NCI-H460 (cell line): ENCODE results near the gene STIM1. TPM values are rescaled to one million over a fixed set of nuclear protein-coding genes. Genes with fewer than 3 reads are reported as not detected.
"Not testable (repeated sequence)": the region's sequence is repeated elsewhere in the genome, so short reads cannot be mapped to it uniquely, and the experiment has no call there.

Source experiments
- DNase-seq: peaks from one replicate; pipeline ENCODE4 v3.0.0-alpha.2; 2016; ENCODE audit warnings: low read depth; ENCODE audit errors: extremely low read depth
- total RNA-seq: library from RNA; depleted of rRNA; stranded (reverse); fragments of >200 nt; shearing (Covaris generic); gene quantifications from 2 replicates; pipeline ENCODE4 v1.2.3, GENCODE V29; 2014

STIM1 gene
- total RNA-seq, 1 experiment from 2014 or later, result 11.4 TPM

- DNase-seq, result no peak
Observed at GRCh38 chr11:3853545-3853842, 2.0 kb upstream of the STIM1 start.

DNA sequence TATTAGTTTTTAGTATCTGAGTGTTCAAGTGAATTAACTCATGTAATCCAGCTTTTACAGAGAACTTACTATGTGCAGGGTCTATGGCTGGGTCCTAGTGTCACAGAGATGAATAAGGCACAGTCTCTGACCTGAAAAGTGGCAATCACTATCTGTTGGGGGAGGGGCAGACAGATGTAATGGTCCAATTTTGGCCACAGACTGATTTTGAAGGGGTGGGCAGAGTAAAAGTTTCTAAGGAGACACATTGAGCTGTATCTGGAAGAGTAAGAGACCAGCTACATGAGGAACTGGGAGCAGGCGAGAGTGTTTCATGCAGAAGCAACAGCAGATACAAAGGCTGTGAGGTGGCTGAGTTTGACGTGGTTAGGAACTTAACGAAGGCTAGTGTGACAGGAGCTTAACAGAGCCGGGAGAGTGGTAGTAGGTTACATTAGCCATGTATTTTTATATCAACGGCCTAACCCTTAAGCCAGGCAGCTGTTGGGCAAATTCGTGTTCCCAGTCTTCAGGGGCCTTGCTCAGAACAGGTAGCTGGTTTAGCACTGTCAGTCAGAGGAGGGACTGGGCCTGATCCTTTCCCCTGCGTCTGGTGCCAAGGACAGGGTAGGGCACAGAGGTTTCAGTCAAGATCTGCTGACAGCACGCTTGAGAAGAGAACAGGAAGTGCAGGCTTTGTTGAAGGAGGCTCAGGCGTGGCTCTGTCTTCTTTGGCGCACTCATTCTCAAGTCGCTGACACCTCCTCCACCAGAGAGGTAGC, 1.4 kb upstream of the STIM1 start:
- no peak for DNase-seq

DNA sequence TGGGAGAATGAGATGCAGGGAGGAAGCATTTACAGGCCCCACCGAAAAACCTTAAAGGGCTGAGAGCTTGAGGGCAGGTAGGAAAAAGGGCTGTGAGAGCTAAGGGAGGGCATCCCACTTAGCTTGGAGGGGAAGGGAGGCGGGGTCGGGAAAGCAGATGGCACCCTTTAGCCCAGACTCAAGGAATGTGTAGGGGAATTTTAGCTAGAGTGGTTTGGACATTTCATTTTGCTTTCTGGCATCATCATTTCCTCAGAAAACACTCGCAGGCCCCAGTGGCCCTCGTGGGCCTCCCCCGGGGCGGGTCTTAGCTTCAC, 846 bp upstream of the STIM1 start:
- no peak for DNase-seq

- no peak for DNase-seq
Observed at GRCh38 chr11:3855808-3856491, 486 bp downstream of the STIM1 start.

GRCh38 chr11:3856856-3857553, 1.5 kb downstream of the STIM1 start:
- DNase-seq, result no peak

GRCh38 chr11:3857628-3858027, 2.2 kb downstream of the STIM1 start:
- DNase-seq, result no peak

- no peak for DNase-seq
Observed at GRCh38 chr11:3859373-3859881, 4.0 kb downstream of the STIM1 start.

DNA sequence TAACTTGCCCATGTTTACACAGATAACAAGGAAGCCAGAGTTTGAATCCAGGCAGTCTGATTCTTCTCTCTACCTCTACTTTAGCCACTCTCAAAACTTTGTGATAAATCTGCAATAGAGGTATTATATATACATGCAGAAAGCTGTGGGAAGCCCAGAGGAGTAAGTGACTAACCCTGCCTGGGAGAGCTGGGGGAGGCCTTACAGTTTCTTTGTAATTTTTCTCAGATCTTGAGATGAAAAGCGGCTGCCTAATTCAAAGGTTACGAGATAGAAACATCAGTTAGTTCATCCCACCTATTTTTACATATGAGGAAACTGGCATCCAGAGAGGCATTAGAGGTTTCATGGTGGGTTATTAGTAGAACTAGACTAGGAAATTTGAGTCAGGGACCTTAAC, 4.9 kb downstream of the STIM1 start:
- no peak for DNase-seq

- not testable (repeated sequence) for DNase-seq
Observed at GRCh38 chr11:3860898-3861393, 5.5 kb downstream of the STIM1 start.

DNA sequence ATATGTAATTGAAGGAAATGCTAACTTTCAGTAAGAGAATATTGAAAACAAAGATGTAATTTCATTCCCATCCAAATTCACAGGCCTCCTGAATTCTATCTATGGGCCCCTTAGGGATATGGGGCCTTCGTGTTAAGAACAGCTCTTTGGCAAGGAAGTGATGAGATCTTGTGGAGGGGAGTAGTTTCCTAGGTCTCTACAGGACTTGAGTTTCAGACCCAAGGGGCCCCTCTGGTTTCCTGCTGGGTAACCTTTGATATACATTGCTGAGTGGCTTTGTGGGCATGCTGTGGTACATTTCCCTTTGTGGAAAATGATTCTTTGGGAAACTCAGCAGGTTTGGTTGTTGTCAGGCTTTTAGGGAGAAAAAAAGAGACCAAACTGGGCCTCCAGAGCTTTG, 6.2 kb downstream of the STIM1 start:
- DNase-seq, result no peak

- no peak for DNase-seq
Observed at GRCh38 chr11:3865388-3866193, 10.1 kb downstream of the STIM1 start.

DNA sequence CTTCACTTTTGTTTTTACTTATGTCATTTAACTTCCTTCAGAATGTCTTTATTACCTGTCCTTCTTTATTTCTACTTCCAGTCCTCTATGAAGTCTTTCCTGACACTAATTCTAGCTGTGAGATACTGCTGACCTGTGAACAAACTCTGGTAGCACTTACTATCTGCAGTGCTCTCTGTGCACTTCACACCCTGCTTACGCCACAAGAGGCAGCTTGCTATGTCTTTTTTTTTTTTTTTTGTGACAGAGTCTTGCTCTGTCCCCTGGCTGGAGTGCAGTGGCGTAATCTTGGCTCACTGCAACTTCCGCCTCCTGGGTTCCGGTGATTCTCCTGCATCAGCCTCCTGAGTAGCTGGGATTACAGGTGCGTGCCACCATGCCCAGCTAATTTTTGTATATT, 10.7 kb downstream of the STIM1 start:
- no peak for DNase-seq

DNA sequence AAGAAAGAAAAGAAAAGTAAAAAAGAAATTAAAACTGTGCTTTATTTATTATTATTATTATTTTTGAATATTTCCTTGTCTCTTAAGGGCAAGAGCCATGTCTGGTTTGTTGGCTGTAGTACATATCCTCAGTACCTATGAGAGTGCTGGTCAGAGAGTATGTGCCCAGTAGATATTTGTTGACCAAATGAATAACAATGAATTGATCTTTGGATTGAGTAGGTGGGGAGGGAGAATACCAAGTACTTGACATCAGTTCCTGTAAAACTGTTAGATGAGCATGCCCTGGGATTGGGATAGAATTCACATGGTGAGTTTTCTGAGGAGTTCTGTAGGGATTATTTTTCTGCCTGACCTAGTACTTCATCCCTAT, 11.4 kb downstream of the STIM1 start:
- DNase-seq, result no peak

GRCh38 chr11:3867209-3868091, 12.0 kb downstream of the STIM1 start:
- DNase-seq, result no peak

DNA sequence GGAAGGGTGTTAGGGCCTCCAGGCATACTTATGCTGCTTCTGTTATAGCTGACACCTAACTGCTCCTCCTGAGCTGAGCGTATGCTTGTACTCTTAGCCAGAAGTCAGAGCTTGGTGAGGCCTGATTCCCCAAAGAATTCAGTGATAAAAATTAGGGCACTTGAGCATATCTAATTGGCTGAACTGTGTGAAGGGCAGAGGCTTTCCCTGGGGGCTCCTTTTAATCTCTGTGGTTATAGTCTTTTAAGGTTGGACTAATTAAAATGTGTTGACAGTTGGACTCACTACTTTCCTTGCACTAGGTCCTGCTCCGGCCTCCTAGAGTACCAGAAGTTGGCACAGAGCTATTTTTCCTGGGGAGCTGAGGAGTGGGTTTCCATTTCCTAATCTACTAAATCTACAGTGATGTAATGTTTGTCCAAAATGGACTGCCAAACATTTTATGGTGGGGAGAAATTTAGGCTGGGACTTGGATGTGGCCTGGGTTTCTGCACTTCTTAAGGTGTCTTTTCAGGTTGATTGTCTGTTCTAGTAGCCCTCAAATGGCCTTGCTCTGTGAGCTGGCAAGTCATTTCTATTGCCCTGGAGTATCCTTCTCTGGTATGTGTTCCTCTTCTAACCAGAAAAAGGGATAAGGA, 18.4 kb downstream of the STIM1 start:
- no peak for DNase-seq

DNA sequence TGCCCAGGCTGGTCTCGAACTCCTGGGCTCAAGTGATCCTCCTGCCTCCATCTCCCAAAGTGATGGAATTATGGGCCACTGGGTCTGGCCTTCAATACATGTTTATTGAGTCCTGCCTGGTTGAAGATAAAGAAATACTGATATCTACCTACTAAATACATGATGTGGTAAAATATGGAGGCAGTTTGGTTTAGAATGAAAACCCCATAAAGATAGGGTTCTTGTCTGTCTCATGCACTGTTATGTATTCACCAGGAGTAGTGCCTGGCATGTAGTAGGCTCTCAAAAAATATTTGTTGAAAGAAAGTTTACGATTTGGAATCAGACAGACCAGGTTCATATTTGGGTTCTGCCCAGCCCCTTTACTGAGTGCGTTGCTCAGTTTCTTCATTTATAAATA, 21.1 kb downstream of the STIM1 start:
- no peak for DNase-seq

DNA sequence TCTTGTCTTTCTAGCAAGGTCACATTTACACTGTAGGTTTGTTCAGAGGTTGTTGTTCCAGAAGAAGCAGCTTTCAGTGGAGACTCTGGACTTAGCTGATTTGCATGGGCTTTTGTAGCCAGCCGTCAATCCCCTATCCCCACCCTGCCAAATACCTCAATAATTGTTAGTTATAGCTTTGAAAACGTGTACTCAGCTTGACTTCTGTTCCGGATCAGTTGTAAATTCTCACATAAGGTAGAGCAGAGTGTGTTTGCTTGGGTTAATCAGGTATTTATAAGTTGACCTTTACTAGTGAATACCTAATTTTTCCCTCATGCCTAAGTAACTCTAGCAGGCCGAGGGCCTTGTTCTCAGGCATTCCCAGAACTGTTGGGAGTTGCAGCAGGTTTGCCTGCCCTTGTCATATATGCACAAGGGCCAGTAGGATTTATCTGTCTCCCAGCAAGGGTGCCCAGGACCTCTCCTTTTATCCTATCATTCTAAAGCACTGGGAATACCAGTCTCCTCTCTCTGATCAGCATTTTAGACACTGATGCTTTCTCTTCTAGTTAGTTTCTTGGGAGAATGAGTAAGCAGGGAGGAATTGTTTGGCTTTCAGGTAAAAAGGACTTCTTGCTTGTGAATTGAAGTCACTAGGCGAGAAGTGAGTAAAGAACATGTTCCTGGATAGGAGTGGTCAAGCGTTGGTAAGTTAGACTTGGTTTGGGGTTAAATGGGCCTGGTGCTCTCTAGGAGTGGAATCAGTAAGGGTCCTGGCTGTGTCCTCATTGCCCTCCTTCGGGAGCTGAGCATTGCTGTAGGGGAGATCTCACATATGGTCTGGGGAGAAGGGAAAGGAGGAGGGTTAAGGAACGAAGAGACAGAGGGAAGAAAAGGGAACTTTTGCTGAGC, 22.1 kb downstream of the STIM1 start:
- DNase-seq, result no peak

DNA sequence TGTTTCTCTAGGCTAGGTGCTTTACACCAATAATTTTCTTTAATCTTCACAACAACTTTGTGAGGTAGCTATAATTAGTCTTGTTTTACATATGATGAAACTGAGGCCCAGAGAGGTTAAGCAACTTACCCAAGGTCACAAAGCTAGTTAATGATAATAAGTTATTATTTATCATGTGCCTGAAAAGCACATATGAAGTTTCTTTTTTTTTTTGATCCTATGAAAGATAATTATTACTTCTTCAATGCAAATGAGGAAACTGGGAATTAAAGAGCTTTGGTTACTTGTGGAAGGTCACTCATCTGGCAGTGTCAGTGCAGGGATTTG, 22.8 kb downstream of the STIM1 start:
- DNase-seq, result no peak
